Urinary bladder (tissue), 4 donors: Measurements from ENCODE around the gene SORCS3. TPM values are rescaled to one million over a fixed set of nuclear protein-coding genes. Genes with fewer than 3 reads are reported as not detected.

Experiments used
- DNase-seq: peaks from one replicate; pipeline ENCODE4 v3.0.0-alpha.2; 2015; ENCODE audit errors: extremely low spot score
- H3K27ac ChIP-seq: one replicate; pipeline ENCODE4 v1.5.1; 2013; ENCODE audit warnings: low read depth, mild to moderate bottlenecking, moderate library complexity
- H3K36me3 ChIP-seq: one replicate; pipeline ENCODE4 v1.6.1; 2013; ENCODE audit warnings: mild to moderate bottlenecking, moderate library complexity; ENCODE audit not compliant: insufficient read depth
- H3K4me1 ChIP-seq: one replicate; pipeline ENCODE4 v1.6.1; 2013; ENCODE audit warnings: mild to moderate bottlenecking, moderate library complexity; ENCODE audit not compliant: insufficient read depth
- H3K4me3 ChIP-seq: one replicate; pipeline ENCODE4 v1.5.1; 2013; ENCODE audit warnings: low read depth, low read length
- WGBS: extraction: QIAGEN DNeasy Blood & Tissue Kit; methylation state at CpG from one replicate; pipeline ENCODE4 v1.1.7; 2013; 5-methylcytosine and 5-hydroxymethylcytosine counted together
- polyA plus RNA-seq: library from polyadenylated mRNA; stranded (reverse); fragments of 200-250 nt; gene quantifications from one replicate; pipeline ENCODE4 v1.2.3, GENCODE V29; 2013
- total RNA-seq: library from RNA; depleted of rRNA; stranded (reverse); fragments of >200 nt; gene quantifications from one replicate; pipeline ENCODE4 v1.2.3, GENCODE V29; 2014
- donor health status: healthy with polysubstance abuse.
- donor health status: healthy.

The SORCS3 gene
- total and polyA plus RNA-seq, 2 donors = 0.27 to 1.3 TPM

- Histone ChIP-seq H3K36me3 (no peaks in the 10 kb centered on the region), H3K4me3 (no peak overlapping the region), H3K27ac (no peak overlapping the region), H3K4me1 (no peaks in the 10 kb centered on the region)
- 52% methylated on average over 1 of the region's 1 CpG for WGBS
- no peak for DNase-seq
Measured at GRCh38 chr10:105094048-105094447, 453.0 kb downstream of the SORCS3 start.

GRCh38 chr10:105096316-105096715, 455.2 kb downstream of the SORCS3 start:
- Histone ChIP-seq H3K4me3 (no peak overlapping the region), H3K4me1 (no peaks in the 10 kb centered on the region), H3K27ac (no peak overlapping the region), H3K36me3 (no peaks in the 10 kb centered on the region)
- 82% methylated on average over 3 of the region's 3 CpGs for WGBS
- no peak for DNase-seq

DNA sequence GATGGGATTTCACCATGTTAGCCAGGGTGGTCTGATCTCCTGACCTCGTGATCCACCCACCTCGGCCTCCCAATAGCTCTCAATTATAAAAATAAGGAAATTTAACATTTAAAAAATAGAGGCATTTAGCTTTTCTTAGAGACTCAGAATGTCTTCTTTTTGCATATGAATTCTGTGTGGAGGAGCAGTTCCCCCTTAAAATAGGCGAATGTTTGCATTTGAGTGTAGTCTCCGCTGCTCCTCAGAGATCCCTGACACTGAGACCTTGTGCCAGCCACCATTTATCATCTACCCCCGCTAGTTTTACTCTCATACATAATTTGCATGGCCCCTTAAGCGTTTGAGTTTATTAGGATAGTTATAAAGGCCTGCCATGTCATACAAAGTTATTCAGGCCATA, 461.9 kb downstream of the SORCS3 start:
- no peak overlapping the region for H3K4me3 ChIP-seq
- H3K36me3 ChIP-seq = no peaks in the 10 kb centered on the region
- 62% methylated on average over 6 of the region's 6 CpGs for WGBS
- no peak overlapping the region for H3K27ac ChIP-seq
- H3K4me1 ChIP-seq = no peaks in the 10 kb centered on the region
- DNase-seq = no peak

DNA sequence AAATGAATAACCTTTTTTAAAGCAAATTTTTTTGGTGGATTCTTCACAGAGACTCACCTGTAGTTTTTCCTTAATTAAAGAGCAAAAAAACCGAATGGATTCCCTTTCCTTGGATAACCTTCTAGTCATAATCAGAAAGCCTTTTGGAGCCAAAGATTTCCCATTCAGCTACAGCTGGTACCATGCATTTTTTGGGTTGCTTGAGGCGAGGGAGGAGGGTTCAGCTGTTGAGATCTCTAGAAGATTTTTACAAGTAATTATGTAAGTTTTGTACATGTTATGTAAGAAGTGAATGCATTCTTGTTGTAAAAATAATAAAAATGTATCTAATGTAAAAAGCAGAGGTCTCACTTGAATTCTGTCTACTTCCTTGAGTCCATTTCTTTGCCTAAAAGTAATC, 463.2 kb downstream of the SORCS3 start:
- no peaks in the 10 kb centered on the region for H3K4me1 ChIP-seq
- H3K4me3 ChIP-seq = no peak overlapping the region
- H3K27ac ChIP-seq = no peak overlapping the region
- WGBS = 65% methylated on average over 2 of the region's 2 CpGs
- no peaks in the 10 kb centered on the region for H3K36me3 ChIP-seq
- DNase-seq = no peak

GRCh38 chr10:105109164-105109563, 468.1 kb downstream of the SORCS3 start:
- H3K4me1 ChIP-seq = no peaks in the 10 kb centered on the region
- no peaks in the 10 kb centered on the region for H3K36me3 ChIP-seq
- H3K4me3 ChIP-seq = no peak overlapping the region
- 86% methylated on average over 1 of the region's 1 CpG for WGBS
- H3K27ac ChIP-seq = no peak overlapping the region
- no peak for DNase-seq

- Histone ChIP-seq H3K27ac (no peak overlapping the region), H3K36me3 (no peaks in the 10 kb centered on the region), H3K4me1 (no peaks in the 10 kb centered on the region), H3K4me3 (no peak overlapping the region)
- WGBS = 57% methylated on average over 6 of the region's 6 CpGs
- DNase-seq = no peak
Measured at GRCh38 chr10:105112862-105113261, 471.8 kb downstream of the SORCS3 start.

GRCh38 chr10:105113666-105114065, 472.6 kb downstream of the SORCS3 start:
- H3K27ac ChIP-seq = no peak overlapping the region
- no peak overlapping the region for H3K4me3 ChIP-seq
- no peaks in the 10 kb centered on the region for H3K36me3 ChIP-seq
- 54% methylated on average over 3 of the region's 3 CpGs for WGBS
- H3K4me1 ChIP-seq = no peaks in the 10 kb centered on the region
- no peak for DNase-seq

DNA sequence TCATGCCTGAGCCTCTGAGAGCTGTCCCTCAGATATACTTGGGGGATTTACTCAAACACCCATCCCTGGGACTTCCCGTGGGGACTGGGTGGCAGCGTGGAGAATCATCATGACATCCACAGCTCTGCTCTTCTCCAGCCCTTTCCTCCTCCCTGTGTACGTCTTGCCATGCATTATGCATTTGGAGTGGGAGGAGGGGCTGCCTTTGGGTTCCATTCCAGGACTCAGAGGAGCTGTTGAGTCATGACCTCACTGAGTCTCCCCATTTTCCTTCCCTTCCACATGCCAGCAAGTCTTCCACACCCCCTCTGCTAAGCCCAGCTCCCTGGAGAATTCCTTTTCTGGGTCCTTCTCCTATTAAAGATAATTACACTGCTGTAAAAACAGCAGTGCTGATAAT, 480.7 kb downstream of the SORCS3 start:
- Histone ChIP-seq H3K36me3 (no peaks in the 10 kb centered on the region), H3K4me3 (no peak overlapping the region), H3K4me1 (no peaks in the 10 kb centered on the region), H3K27ac (no peak overlapping the region)
- no peak for DNase-seq
- 70% methylated on average over 3 of the region's 3 CpGs for WGBS

DNA sequence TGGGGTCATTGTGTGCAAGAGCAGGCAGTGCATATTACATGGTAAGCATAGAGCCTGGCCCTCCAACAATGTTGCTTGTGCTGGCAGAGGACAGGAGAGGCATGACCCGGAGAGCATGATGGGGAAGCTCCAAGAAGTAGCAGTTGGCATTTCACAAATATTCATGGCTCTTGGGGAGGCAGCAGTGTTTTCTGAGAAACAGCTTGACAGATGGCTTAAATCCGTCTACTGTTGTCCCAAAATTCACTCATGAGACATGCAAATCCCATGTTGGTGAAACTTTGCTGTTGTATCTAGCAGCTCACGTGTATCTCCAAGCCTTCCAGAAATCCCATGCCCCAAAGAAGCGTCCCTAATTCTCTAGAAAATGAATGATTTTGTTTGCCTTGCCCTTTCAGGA, 487.0 kb downstream of the SORCS3 start:
- DNase-seq = no peak
- Histone ChIP-seq H3K4me1 (no peaks in the 10 kb centered on the region), H3K36me3 (no peaks in the 10 kb centered on the region), H3K4me3 (no peak overlapping the region), H3K27ac (no peak overlapping the region)
- 84% methylated on average over 4 of the region's 4 CpGs for WGBS

DNA sequence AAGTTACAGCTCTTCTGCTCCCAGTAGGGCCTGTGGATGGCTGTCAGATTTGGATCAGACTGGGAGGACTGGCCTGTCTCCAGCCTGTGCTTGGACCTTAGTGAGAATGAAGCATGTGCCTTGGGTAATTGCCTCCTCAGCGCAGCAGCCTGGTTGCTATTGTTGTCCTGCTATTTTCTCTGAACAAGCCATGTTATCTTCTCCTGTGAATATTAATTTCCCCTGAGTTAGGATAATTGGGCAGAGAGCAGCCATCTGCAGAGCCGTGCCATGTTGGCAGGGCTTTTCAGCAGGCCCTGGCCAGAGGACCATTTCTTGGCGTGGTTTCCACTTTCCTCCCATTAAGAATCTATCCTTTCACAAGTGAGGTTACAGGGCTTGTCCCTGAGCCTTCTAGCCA, 497.3 kb downstream of the SORCS3 start:
- 88% methylated on average over 3 of the region's 3 CpGs for WGBS
- Histone ChIP-seq H3K27ac (no peak overlapping the region), H3K36me3 (no peaks in the 10 kb centered on the region), H3K4me3 (no peak overlapping the region), H3K4me1 (no peaks in the 10 kb centered on the region)
- no peak for DNase-seq

GRCh38 chr10:105139363-105139896, 498.3 kb downstream of the SORCS3 start:
- Histone ChIP-seq H3K27ac (no peak overlapping the region), H3K4me3 (no peak overlapping the region), H3K4me1 (no peaks in the 10 kb centered on the region), H3K36me3 (no peaks in the 10 kb centered on the region)
- 73% methylated on average over 6 of the region's 6 CpGs for WGBS
- no peak for DNase-seq

DNA sequence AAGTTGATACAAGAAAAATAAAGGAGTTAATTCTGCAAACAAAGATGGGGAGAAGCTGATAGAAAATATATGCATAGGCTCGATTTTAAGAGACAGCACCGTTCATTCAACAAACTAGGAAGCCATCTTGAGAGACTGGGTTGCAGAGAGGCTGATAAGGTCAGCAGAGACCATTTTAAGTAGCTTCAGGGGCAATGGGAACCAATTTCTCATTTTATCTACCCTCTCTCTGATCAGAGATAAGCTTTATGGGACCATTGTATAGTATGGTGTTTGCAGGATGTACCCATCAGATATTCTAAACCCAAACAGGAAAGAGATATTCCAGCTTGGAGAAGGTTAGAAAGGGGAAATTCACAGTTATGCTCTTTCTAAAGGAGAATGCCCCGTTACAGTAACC, 499.5 kb downstream of the SORCS3 start:
- DNase-seq = no peak
- H3K4me3 ChIP-seq = no peak overlapping the region
- 82% methylated on average over 3 of the region's 3 CpGs for WGBS
- no peak overlapping the region for H3K27ac ChIP-seq
- no peaks in the 10 kb centered on the region for H3K4me1 ChIP-seq
- no peaks in the 10 kb centered on the region for H3K36me3 ChIP-seq

DNA sequence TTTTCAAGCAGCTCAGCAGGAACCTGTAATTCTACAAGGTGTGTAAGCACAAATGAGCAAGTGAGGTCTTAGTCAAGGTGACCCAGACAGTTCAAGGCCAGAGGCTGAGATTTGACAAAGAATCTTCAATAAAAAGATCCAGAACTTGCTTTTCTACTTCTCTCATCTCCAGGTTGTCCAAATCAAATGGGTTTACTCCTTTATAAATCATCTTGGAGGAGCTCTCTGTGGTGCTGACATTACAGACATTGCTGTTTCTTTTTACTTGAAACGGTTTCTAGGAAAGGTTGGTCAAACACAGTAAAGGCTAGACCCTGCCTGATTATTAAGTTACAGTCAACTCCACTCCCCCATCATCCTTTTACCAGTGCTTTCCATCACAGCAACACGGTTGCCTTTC, 504.6 kb downstream of the SORCS3 start:
- no peaks in the 10 kb centered on the region for H3K36me3 ChIP-seq
- no peak overlapping the region for H3K27ac ChIP-seq
- H3K4me3 ChIP-seq = no peak overlapping the region
- H3K4me1 ChIP-seq = no peaks in the 10 kb centered on the region
- 41% methylated on average over 2 of the region's 2 CpGs for WGBS
- no peak for DNase-seq

GRCh38 chr10:105146436-105146835, 505.3 kb downstream of the SORCS3 start:
- no peaks in the 10 kb centered on the region for H3K4me1 ChIP-seq
- DNase-seq = no peak
- WGBS = 96% methylated on average over 2 of the region's 2 CpGs
- no peaks in the 10 kb centered on the region for H3K36me3 ChIP-seq
- no peak overlapping the region for H3K4me3 ChIP-seq
- no peak overlapping the region for H3K27ac ChIP-seq

GRCh38 chr10:105148456-105148855, 507.4 kb downstream of the SORCS3 start:
- WGBS = 48% methylated on average over 1 of the region's 1 CpG
- H3K4me1 ChIP-seq = no peaks in the 10 kb centered on the region
- H3K4me3 ChIP-seq = no peak overlapping the region
- H3K36me3 ChIP-seq = no peaks in the 10 kb centered on the region
- no peak for DNase-seq
- H3K27ac ChIP-seq = no peak overlapping the region
